Right forelimb (tissue), 1 donor: ENCODE measurements around the gene ICAM2.
A peak's percentile ranks its signal among the peaks of the same experiment; 100 is the strongest.
"Not testable (repeated sequence)": the region's sequence is repeated elsewhere in the genome, so short reads cannot be mapped to it uniquely, and the experiment has no call there.

Experiments used
- DNase-seq: peaks from one replicate; pipeline ENCODE4 v3.0.0-alpha.2; 2018

Gene ICAM2

DNA sequence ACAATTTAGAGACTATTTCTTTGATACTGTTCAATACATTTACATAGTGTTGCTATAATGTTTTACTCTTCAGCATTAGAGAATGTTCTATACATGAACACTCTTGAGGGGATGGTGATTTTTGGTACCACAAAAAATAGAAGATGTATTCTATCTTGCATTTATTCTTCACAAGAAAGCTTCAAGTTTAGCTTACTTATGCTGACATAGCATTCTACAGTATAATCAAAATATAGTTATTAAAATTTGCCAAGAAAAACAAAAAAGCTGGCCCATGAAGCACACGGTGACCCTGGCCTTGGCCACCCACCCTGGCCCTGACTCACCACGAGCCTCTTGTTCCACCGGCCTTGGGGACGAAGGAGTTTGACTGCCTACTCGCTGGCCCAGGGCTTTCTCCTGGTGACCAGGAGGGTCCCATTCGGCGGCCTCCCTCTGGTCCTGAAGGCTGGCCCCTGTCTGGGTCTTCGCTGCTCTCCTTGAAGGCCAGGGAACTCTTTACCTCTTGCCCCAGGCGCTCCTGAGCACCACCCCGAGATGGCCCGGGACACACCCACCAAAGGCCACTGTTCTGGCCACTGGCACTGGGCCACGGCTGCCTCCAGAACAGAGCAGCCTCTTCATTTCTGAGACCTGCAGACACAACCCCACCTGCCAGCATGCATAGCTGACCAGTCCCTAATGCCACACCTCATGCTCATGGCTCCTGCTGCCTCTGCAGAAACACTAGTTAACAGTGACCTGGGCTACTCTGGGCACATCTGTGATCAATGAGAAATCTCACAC, 22.5 kb upstream of the ICAM2 start:
- DNase-seq, result no peak

DNA sequence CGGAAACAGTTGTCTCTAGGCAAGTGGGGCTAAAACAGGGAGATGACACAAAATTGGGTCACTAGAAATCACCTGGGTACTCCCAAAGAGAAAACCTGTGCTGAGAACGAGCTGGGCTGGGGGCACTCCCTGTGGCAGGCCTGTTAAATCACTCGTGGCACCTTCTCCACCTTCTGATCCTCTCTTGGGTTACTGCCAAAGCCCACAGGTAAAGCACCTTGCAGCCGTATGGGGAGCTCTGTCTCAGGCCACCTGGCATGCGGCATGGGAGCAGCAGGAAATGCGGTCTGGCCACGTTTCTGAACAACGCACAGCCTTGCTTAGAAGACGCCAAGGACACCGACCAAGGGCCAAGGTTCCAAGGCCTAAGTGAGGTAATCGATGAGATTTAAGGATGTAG, 21.5 kb upstream of the ICAM2 start:
- DNase-seq, result no peak

DNA sequence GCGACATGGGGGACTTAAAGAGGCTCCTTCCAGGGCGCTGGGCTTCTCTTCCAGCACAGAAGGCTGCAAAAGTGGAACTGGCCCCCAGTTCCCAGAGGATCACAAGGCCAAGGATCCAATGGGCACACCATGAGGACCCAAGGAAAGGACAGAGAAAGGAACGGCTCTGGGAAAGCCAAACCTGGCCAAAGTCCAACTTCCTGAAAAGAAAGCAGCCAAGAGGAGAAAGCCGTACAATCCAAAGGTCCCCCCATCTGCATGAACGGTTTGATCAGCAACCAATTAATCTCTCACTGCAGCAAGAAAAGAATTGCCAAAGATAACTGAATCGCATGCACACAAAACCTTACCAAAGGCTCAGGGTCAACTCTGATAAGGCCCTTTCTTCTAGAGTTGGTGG, 19.8 kb upstream of the ICAM2 start:
- DNase-seq, result no peak

- no peak for DNase-seq
Observed at GRCh38 chr17:64039106-64039400, 18.6 kb upstream of the ICAM2 start.

GRCh38 chr17:64038331-64039105, 18.1 kb upstream of the ICAM2 start:
- no peak for DNase-seq

- DNase-seq, result no peak
Observed at GRCh38 chr17:64037802-64038201, 17.4 kb upstream of the ICAM2 start.

- DNase-seq, result no peak
Observed at GRCh38 chr17:64037180-64037579, 16.7 kb upstream of the ICAM2 start.

DNA sequence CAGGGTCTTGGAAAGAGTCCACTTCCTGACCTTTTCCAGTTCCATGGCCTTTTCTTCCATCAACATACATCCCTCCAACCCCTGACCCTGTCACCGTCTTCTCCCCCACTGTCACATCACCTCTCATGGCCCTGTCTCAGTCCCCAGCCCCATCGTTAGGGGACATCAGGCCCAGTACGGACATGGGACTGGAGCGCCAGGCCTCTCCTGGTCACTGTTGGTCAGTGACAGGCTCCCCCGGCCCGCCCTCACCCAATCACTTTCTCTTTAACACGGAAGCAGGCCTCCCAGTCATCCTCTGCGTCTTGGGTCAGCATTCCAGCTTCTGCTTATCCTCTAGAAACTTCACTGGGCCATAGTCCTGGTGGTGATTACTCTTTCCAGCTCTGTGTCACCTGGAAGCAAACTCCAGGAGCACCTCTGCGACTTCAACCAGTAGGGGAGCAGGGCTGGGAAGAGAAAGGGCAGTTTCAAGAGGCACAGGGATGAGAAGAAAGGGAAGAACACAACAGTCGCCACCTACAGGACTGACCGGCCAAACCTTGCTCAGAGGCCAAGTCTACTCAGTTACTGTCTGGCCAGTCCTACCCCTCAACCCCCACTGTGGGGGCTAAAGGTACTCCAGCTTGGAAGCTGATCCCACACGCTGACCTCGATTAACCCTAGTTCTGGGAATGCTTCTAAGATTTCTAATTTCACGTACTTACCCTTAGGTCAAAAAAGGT, 15.9 kb upstream of the ICAM2 start:
- no peak for DNase-seq

DNA sequence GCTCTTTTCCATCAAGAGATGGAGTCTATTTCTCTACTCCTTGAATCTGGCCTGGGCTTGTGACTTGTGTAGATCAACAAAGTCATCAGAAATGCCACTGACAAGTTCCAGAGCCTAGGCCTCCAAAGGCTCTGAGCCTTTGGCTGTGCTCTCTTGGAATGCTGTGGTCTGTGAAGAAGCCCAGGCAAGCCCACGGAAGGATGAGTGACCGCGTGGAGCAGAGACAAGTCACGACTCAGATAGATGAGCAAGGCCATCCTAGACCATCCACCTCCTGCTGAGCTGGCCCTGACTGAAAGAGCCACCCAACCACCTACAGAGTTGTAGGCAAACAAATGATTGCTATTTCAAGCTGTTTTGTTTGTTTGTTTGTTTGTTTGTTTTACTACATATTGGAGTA, 11.6 kb upstream of the ICAM2 start:
- DNase-seq, result no peak

DNA sequence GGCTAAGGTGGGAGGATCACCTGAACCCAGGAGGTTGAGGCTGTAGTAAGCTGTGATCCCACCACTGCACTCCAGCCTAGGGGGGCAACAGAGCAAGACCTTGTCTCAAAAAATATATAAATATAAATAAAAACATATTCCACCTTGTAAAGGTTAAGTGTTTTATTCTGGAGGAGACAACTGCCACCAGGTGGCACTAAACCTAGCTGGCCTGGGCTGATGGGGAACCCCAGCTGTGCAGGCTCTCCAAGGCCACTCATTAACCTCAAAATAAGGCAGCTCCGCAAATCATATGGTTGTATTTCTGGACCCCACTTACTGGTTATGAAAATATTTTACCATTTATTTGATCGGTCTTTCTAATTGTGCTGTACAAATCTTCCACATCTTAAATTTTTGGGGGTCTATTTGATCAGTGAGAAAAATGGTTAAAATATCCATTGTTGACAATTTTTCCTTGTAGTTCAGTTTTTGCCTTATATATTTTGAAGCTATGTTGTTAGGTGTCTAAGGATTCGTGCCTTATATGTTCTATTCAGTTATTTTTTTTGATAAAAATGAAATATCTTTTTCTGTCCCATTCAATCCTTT, 8.5 kb upstream of the ICAM2 start:
- peak; percentile 60 for DNase-seq

DNA sequence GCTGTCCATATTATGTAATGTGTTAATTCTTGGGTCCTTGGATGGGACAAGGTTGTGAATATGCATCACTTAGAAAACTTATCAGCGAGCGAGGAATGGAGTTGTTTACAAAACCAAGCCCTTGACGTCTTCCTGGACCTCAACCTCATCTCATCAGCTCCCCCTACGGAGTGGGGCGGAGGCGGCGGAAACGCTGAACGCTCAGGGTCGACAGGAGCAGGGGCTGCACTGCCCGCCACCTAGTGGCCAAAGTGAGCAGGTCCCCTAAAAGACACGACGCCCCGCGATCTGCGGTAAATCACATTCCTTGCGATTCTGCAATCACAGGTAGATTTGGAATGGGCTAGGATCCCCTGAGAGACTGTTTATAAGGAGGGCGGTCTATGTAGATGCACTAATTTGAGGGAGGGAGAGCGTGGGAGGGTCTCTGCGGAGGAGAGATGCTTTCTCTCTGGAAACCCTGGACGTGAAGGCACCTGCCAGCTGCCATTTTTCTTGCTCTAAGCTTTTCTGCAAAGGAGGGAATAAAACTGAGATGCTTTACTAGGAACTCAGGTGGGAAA, 5.4 kb upstream of the ICAM2 start:
- peak; percentile 75 for DNase-seq

DNA sequence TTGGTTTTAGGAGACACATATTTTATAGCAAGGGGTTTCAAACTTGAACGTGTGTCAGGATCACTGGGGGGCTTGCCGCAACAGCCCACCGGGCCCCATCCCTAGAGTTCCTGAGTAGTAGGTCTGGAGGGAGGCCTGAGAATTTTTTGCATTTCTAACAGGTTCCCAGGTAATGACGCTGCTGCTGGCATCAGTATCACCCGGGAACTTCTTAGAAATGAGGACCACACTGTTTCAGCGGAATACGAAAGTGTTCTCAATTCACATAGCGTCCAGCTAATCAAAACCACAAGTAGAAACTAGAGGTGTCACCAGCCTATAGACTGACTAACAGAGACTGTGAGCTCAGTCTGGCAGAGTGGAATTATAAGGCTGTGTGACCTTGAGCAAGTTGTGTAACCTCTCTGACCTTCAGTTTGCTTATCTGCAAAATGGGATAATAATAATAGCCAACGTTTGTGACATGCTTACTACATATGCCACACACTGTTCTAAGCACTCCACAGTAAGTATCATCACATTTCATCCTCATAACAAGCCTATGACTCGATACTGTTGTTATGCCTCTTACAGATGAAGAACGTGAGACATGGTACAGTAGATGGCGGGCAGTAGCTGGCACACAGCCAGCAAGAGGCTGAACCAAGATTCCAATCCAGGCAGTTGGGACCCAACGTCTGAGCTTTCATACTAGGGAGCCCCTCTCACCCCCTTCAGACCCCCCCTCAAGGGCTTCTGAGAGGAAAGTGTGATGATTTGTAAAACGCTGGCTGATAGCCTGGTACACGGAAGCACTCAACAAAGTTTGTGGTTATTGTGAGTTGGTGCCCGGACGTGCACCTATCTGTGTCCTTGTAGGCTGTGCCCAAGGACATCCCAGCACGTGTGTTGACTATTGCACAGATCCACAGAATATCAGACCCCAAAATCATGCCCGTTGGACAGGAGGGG, 4.6 kb upstream of the ICAM2 start:
- DNase-seq, result peak; percentile 40

DNA sequence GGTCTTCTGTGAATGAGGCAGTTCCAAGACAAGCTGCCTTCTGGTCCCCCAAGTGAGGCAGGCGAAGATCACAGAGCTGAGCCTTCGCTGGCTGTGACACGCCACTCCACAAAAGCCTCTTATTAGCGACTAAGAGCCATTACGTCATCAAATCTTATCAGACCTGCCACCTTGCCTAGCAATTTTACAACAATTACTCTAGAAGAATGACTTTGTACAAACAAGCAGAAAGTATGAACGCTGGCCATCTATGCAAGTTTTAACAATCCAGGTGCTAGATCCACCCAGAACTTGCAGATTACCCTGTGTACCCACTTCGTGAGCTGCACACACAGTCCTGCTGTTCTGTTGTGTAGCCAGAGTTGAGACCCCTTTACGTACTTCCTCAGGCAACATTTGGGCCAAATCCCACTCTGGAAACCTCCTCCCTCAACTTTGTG, 3.8 kb upstream of the ICAM2 start:
- DNase-seq, result no peak

DNA sequence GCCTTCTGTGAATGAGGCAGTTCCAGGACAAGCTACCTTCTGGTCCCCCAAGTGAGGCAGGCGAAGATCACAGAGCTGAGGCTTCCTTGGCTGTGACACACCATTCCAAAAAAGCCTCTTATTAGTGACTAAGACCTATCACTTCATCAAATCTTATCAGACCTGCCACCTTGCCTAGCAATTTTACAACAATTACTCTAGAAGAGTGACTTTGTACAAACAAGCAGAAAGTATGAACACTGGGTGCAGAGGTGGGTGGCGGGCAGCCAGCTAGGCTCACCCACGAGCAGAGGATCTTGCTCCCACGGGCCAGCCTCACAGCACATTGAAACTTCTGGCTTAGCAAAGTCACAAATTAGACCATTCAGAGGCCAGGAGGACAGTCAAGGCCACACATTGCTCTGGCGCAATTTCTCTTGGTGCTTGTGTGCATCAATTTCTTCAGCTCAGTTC, 2.2 kb upstream of the ICAM2 start:
- no peak for DNase-seq

- not testable (repeated sequence) for DNase-seq
Observed at GRCh38 chr17:64019551-64019961, 877 bp downstream of the ICAM2 start.

DNA sequence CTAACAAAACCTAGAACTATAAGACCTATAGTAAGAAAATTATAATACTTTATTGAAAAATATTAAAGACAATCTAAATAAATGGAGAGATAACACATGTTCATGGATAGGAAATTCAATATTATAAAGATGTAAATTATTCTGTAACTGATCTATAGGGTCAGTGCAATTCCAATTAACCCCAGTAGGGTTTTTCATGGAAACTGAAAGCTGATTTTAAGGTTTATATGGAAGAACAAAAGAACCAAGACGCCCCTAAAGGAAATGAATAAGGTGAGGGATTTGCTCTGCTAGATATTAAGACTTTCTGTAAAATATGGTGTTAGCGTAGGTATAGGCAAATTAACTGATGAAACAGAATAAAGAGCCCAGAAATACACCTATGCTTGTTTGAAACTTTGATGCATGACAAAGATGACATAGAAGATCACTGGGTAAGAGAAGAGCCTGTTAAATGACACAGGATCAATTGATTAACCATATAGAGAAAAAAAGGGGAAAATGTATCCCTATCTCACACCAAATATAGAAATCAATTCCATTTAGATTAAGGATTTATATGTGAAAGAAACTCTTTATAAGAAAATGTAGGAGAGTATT, 3.0 kb downstream of the ICAM2 start:
- no peak for DNase-seq

DNA sequence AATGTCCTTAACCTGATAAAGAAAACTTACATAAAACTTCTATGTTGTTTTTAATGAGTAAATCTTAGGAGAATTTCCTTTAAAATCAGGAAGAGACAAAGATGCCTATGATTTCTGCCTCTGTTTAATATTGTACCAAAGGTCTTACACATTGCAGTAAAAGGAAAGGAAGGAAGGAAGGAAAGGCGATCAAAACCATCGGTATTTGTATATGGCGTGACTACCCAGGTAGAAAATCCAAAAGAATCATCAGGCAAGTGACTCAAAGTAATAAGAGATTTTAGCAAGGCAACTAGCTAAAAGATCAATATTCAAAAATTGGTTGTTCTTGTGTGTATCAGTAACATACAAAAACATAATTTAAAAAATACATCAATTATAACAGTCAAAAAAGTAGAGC, 3.5 kb downstream of the ICAM2 start:
- DNase-seq, result no peak

- DNase-seq, result no peak
Observed at GRCh38 chr17:64016231-64016784, 4.1 kb downstream of the ICAM2 start.

- DNase-seq, result no peak
Observed at GRCh38 chr17:64015447-64015846, 5.0 kb downstream of the ICAM2 start.

DNA sequence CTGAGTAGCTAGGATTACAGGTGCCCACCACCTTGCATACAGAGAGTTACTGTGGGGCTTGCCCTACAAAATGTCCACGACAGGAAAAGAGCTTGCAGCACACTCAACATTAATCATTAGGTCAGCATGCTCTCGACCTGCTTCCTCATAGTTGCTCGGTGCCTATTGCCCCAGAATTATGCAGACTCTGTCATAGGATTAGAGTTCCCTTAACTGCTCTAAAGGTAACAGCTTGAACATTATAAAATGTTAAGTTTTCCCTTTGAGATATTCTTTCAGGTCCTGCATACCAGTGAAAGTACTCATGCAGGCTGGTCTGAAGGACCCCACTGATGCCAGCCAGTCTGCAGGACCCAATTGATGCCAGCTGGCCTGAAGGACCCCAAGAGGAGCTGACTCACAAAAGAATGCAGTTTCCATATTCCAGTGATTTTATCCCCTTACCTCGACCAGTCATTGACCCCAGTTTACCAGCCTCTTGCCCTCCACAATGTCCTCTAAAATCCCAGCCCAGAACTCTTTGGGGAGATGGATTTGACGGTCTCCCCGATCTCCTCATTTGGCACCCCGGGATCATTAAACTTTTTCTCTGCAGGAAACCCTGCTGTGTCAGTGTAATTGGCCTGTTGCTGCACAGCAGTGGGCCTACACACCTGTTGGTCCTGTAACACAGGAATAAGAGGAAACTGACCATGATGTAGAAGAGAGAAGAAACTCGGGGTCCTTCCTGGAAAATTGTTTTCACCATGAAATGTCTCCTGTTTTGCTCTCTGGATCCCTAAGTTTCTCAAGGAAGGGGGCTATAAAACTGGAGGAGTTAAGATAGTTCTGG, 10.6 kb downstream of the ICAM2 start:
- DNase-seq, result no peak
